AG09319 (cell line): ENCODE data around the gene FTCDNL1.

Source experiments
- DNase-seq: peaks from one replicate; pipeline ENCODE4 v3.0.0-alpha.2; 2010; ENCODE audit warnings: low read depth; ENCODE audit errors: extremely low read depth
- CTCF ChIP-seq: IDR thresholded peaks from 2 replicates; pipeline ENCODE4 v1.5.1; 2011; ENCODE audit warnings: low read depth, mild to moderate bottlenecking, inconsistent platforms, low read length, moderate library complexity

FTCDNL1 gene

GRCh38 chr2:199855812-199856211, 4.8 kb upstream of the FTCDNL1 start:
- no peak for DNase-seq
- TF ChIP-seq CTCF = no peak

- TF ChIP-seq CTCF = no peak
- no peak for DNase-seq
Observed at GRCh38 chr2:199851883-199852282, 891 bp upstream of the FTCDNL1 start.

- DNase-seq = no peak
- TF ChIP-seq CTCF = no peak
Observed at GRCh38 chr2:199851501-199851810, 464 bp upstream of the FTCDNL1 start.

GRCh38 chr2:199850218-199850717, 724 bp downstream of the FTCDNL1 start:
- no peak for TF ChIP-seq CTCF
- DNase-seq = no peak

GRCh38 chr2:199848389-199849130, 2.4 kb downstream of the FTCDNL1 start:
- no peak for DNase-seq
- TF ChIP-seq CTCF = no peak

GRCh38 chr2:199847181-199847864, 3.7 kb downstream of the FTCDNL1 start:
- TF ChIP-seq CTCF = no peak
- DNase-seq = no peak

GRCh38 chr2:199842631-199843395, 8.2 kb downstream of the FTCDNL1 start:
- no peak for TF ChIP-seq CTCF
- no peak for DNase-seq
